Lower leg skin (tissue), 3 donors: Measurements from ENCODE around the gene CD82.

Experiments used
- POLR2A ChIP-seq, 2 donors: fragments of 450-650 bp; IDR thresholded peaks; one replicate each; pipeline ENCODE4 v1.6.1; 2016 to 2017; ENCODE audit warnings: antibody characterized with exemption in 2 of 2, mild to moderate bottlenecking in 1 of 2, moderate library complexity in 1 of 2
- TF ChIP-seq, protein P1 (sequence below), 3 donors: fragments of 450-650 bp; IDR thresholded peaks; one replicate each; pipeline ENCODE4 v1.5.1; 2016; ENCODE audit warnings: antibody characterized with exemption in 3 of 3, mild to moderate bottlenecking in 3 of 3, moderate library complexity in 2 of 3

DNA sequence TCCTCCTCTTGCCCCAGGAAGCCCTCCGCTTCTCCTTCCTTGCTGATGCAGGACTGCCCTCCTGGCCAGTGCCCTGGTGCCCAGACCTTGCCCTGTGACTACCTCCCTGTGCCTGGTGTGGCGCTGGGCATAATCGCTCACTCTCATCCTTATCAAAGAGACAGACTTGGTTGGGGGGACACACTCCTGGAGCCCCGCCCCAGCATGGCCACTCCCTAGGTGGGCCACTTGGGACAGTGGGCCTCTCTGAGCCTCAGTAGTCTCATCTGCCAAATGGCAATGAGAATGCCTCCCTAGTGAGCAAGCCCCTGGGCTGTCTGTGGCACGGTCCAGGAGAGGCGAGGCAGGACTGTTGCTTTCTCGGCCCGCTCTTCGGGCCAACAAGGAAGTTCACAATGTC, 88.6 kb downstream of the CD82 start:
- no peak for TF ChIP-seq POLR2A (IDR thresholded peaks at IDR 0.05)
- TF ChIP-seq, protein P1, sequence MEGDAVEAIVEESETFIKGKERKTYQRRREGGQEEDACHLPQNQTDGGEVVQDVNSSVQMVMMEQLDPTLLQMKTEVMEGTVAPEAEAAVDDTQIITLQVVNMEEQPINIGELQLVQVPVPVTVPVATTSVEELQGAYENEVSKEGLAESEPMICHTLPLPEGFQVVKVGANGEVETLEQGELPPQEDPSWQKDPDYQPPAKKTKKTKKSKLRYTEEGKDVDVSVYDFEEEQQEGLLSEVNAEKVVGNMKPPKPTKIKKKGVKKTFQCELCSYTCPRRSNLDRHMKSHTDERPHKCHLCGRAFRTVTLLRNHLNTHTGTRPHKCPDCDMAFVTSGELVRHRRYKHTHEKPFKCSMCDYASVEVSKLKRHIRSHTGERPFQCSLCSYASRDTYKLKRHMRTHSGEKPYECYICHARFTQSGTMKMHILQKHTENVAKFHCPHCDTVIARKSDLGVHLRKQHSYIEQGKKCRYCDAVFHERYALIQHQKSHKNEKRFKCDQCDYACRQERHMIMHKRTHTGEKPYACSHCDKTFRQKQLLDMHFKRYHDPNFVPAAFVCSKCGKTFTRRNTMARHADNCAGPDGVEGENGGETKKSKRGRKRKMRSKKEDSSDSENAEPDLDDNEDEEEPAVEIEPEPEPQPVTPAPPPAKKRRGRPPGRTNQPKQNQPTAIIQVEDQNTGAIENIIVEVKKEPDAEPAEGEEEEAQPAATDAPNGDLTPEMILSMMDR (IDR thresholded peaks at IDR 0.05): no peak
